Mucosa of descending colon (tissue), 3 donors: Measurements from ENCODE around the gene CLDN9. TPM values are rescaled to one million over a fixed set of nuclear protein-coding genes. Genes with fewer than 3 reads are reported as not detected.

Experiments
- ATAC-seq: fragments of 200-7000 bp; cut with Tn5 transposase; one replicate; pipeline ENCODE4 v1.9.1; 2020; ENCODE audit warnings: mild to moderate bottlenecking, moderate library complexity
- DNase-seq, 3 donors: peaks; one replicate each; pipeline ENCODE4 v3.0.0-alpha.2; 2020
- H3K36me3 ChIP-seq: fragments of 200-600 bp; one replicate; pipeline ENCODE4 v1.8.0; 2021; ENCODE audit warnings: low read depth, mild to moderate bottlenecking
- H3K4me1 ChIP-seq: fragments of 200-600 bp; one replicate; pipeline ENCODE4 v1.8.0; 2021; ENCODE audit warnings: low read depth, mild to moderate bottlenecking
- H3K4me3 ChIP-seq: fragments of 200-600 bp; one replicate; pipeline ENCODE4 v1.8.0; 2021; ENCODE audit warnings: mild to moderate bottlenecking
- H3K9me3 ChIP-seq: fragments of 200-600 bp; one replicate; pipeline ENCODE4 v1.8.0; 2021; ENCODE audit warnings: mild to moderate bottlenecking
- intact Hi-C, 2 donors: fragments of 100-400 bp; cut with DNase I in 1 of 2; cut with micrococcal nuclease in 1 of 2; formaldehyde crosslinking; loops; one replicate each; pipeline versions ENCODE4 v1.11.0 to v1.11.1; 2022; cut with DNase I, micrococcal nuclease
- total RNA-seq, 3 donors: library from RNA; stranded (reverse); fragmentation: NEBNext Ultra II Directional in 2 of 3; extraction: Animal tissue kit (Norgen Biotek cat#: 25700) in 2 of 3; gene quantifications; one replicate each; pipeline versions ENCODE4 v1.2.1 to v1.2.4, GENCODE V29; 2021 to 2023
- TF ChIP-seq, protein P1 (sequence below): fragments of 200-600 bp; IDR thresholded peaks from one replicate; pipeline ENCODE4 v1.8.0; 2022; ENCODE audit warnings: antibody characterized with exemption, mild to moderate bottlenecking
- donor health status: DM: no; HTN: no; CAD: no; lungs with moderate emphysema.
- donor health status: DM: no; HTN: no; CAD: no.
- donor health status: DM: no; HTN: yes; CAD: no.

The CLDN9 gene
- total RNA-seq, 3 donors from 2014 or later, result 0.14 to 0.61 (median 0.47) TPM

DNA sequence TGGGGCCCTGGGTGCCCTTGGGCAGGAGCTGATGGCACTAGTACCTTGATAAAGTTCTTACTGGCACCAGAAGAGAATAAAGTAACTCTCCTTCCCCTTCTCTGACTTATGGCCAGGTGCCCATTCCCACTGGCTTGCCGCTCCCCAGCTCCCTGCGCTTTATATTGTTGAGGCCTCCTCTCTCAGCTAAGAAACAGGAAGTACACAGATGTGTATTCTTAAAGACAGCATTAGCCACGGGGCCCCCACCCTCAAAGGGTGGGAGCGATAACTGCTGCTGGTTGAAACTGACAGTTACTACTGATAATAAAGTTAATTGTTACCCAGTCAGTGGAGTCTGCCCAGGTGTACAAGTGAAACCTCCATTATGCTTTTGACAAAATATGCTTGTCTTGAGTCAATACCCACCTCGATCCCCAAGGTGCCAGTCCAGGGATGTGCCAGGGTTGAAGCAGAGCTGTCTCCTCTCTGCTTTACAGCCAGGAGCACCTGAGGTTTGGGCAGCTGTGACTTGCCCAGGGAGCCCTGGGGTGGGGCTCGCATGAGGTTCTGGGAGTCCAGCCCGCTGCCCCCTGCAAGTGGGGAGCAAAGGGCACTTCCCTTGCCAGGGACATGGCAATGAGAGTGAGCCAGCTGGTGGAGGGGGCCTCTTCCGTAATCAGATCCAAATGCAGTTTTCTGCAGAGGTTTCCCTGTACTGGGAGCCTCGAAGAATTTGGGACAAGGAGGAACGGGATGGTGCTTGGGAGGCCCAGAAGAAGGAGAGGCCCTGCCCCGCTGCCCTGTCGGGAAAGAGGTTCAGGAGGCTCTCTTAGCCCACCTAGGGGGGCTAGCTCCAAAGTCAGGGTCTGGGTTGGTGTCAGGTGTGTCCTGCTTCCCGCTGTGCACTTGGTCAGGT, 5.4 kb upstream of the CLDN9 start:
- TF ChIP-seq, protein P1, sequence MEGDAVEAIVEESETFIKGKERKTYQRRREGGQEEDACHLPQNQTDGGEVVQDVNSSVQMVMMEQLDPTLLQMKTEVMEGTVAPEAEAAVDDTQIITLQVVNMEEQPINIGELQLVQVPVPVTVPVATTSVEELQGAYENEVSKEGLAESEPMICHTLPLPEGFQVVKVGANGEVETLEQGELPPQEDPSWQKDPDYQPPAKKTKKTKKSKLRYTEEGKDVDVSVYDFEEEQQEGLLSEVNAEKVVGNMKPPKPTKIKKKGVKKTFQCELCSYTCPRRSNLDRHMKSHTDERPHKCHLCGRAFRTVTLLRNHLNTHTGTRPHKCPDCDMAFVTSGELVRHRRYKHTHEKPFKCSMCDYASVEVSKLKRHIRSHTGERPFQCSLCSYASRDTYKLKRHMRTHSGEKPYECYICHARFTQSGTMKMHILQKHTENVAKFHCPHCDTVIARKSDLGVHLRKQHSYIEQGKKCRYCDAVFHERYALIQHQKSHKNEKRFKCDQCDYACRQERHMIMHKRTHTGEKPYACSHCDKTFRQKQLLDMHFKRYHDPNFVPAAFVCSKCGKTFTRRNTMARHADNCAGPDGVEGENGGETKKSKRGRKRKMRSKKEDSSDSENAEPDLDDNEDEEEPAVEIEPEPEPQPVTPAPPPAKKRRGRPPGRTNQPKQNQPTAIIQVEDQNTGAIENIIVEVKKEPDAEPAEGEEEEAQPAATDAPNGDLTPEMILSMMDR, result no peak
- intact Hi-C loops, result no loop called here
- ATAC-seq (peak; percentile 63), DNase-seq (peak; percentile 78 to 87 (median 84))
- no peaks in the 10 kb centered on the region for H3K9me3 ChIP-seq
- H3K4me1 ChIP-seq, result peaks cover 38% of the 10 kb centered on the region
- H3K36me3 ChIP-seq, result no peaks in the 10 kb centered on the region
- no peak overlapping the region for H3K4me3 ChIP-seq

DNA sequence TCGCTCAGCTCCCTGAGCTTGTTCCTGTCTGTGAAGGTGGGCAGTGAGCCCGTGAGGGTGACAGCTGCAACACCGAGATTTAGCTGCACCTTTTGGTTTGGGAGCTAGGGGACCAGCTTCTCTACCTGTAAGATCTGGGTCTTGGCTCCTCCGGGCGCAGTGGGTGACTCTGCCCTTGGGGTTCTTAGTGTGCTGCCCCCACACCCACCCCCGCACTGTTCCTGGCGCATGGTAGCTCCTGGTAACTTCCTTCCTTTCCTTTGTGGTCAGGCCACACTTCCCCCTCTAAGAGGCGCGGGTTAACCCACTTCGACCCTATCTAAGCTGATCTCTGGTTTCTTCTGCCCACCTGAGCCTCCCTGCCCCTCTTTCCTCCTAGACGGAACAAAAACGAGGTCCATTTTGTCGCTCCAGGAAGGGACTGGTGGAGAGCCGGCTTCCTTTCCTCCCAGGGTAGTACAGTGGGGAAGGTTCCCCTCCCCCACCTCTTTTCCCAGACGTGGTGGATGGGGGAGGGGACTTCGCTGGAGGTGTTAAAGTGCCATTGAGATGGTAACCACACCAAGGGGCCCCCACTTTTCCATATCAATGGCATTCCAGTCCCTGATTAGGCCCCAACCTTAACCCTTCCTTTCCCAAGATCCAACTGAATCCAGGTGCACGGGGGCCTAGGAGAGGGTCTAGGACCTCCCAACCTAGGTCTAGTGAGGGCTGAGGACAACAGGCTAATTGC, 4.6 kb upstream of the CLDN9 start:
- Histone ChIP-seq H3K4me1 (peaks cover 38% of the 10 kb centered on the region), H3K4me3 (no peak overlapping the region), H3K36me3 (no peaks in the 10 kb centered on the region), H3K9me3 (no peaks in the 10 kb centered on the region)
- ATAC-seq (no peak), DNase-seq (peak in 1 of 3 donors; percentile 55)
- TF ChIP-seq, protein P1, result no peak
- intact Hi-C loops, result no loop called here

DNA sequence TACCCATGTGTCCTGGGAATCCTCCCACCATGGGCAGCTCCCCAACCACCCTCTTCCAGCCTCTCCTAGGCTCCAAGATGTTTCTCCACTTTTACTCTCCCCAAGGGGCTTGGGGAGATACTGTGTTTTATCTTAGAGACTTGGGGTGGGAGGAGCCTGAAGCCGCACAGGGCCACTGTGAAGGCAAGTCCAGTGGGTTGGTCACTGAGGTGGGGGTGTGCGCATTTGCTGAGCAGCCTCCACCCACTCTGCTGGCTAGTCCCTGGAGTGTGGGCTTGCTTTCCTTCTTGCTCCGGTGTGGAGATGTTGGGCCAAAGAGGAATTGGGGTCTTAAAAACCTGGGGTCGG, 4.1 kb upstream of the CLDN9 start:
- TF ChIP-seq, protein P1, result no peak
- H3K36me3 ChIP-seq, result no peaks in the 10 kb centered on the region
- no peak overlapping the region for H3K4me3 ChIP-seq
- intact Hi-C loops, result no loop called here
- H3K9me3 ChIP-seq, result no peaks in the 10 kb centered on the region
- DNase-seq (no peak), ATAC-seq (no peak)
- peaks cover 36% of the 10 kb centered on the region for H3K4me1 ChIP-seq

DNA sequence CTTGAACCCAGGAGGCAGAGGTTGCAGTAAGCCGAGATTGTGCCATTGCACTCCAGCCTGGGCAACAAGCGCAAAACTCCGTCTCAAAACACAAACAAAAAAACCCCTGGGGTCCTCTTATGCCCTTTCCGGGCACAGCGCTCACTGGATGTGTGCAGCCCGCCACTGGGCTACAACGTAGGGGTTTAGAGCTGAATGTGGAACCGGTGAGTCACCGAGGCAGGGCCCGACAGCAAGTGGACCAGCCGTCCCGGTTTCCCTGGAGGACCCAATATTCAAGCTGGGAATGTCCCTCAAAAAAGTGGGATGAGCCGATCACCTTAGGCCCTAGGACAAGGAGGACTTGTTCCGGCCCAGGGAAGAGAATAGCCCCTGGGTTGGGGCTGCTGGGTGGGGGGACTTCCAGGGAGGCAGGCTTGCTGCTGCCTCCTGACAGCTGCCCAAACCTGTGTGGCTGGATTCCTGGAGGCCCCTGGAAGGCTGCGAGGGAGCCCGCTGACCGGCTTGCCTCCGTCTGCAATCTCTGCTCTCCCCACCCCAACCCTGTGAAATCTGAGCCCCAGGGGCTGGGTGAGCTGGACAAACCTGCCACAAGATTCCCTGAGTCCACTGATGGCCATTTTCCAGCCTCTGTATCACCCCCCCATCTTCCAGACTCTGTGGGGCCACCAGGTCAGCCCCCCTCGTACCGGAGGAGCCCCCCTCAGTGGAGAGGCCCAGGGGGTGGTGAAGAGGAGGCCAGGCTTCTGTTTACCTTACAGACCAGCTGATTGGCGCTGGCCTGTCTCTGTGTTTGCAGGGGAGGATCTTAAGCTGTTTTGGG, 2.9 kb upstream of the CLDN9 start:
- Histone ChIP-seq H3K4me3 (no peak overlapping the region), H3K4me1 (peaks cover 33% of the 10 kb centered on the region), H3K9me3 (no peaks in the 10 kb centered on the region), H3K36me3 (no peaks in the 10 kb centered on the region)
- no peak for DNase-seq
- TF ChIP-seq, protein P1, result no peak
- intact Hi-C loops, result no loop called here
- no peak for ATAC-seq

DNA sequence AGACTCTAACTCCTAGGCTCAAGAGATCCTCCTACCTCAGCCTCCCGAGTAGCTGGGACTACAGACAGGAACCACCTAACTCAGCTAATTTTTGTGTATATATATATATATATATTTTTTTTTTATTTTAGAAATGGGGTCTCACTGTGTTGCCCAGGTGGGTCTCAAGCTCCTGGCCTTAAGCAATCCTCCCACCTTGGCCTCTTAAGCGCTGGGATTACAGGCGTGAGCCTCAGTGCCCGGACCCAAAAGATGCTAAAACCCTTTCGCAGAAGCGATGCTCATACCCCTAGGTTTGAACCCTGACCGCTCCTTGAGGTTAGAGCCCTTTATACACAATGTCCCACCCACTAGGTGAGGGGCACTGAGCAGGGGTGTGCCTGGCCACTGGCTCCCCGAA, 2.2 kb upstream of the CLDN9 start:
- Histone ChIP-seq H3K4me1 (peaks cover 29% of the 10 kb centered on the region), H3K4me3 (no peak overlapping the region), H3K9me3 (no peaks in the 10 kb centered on the region), H3K36me3 (no peaks in the 10 kb centered on the region)
- TF ChIP-seq, protein P1, result no peak
- intact Hi-C loops, result no loop called here
- DNase-seq (no peak), ATAC-seq (no peak)
